Mucosa of stomach (tissue), 1 donor: ENCODE data around the gene PPP2R2D.

ENCODE experiments used
- H3K27me3 ChIP-seq: one replicate; pipeline ENCODE4 v1.7.0; 2013; ENCODE audit warnings: mild to moderate bottlenecking, low read length; ENCODE audit not compliant: control insufficient read depth, insufficient read depth
- H3K36me3 ChIP-seq: one replicate; pipeline ENCODE4 v1.7.0; 2013; ENCODE audit warnings: low read length; ENCODE audit not compliant: control insufficient read depth, insufficient read depth
- H3K4me1 ChIP-seq: one replicate; pipeline ENCODE4 v1.7.0; 2013; ENCODE audit warnings: mild to moderate bottlenecking, low read length; ENCODE audit not compliant: control insufficient read depth, insufficient read depth
- H3K4me3 ChIP-seq: one replicate; pipeline ENCODE4 v1.7.0; 2013; ENCODE audit warnings: low read length
- H3K9ac ChIP-seq: one replicate; pipeline ENCODE4 v1.7.0; 2013; ENCODE audit warnings: mild to moderate bottlenecking, low read length, moderate library complexity
- H3K9me3 ChIP-seq: one replicate; pipeline ENCODE4 v1.7.0; 2013; ENCODE audit warnings: mild to moderate bottlenecking, low read length, moderate library complexity; ENCODE audit not compliant: control insufficient read depth
- donor health status: Pancreatic carcinoma.

The PPP2R2D gene

GRCh38 chr10:131900350-131901152 lies at the start of gene PPP2R2D:
Gene PPP2R2D (plus strand): TSS chr10:131901008. CDS start chr10:131901149, 141 bp downstream.
- peaks cover 15% of the 10 kb centered on the region for H3K4me1 ChIP-seq
- H3K9me3 ChIP-seq, result no peaks in the 10 kb centered on the region
- H3K4me3 ChIP-seq, result peak within 1 kb of the TSS; percentile 47
- peaks cover 13% of the 10 kb centered on the region for H3K27me3 ChIP-seq
- H3K9ac ChIP-seq, result peak within 1 kb of the TSS; percentile 92
- no peaks in the 10 kb centered on the region for H3K36me3 ChIP-seq

DNA sequence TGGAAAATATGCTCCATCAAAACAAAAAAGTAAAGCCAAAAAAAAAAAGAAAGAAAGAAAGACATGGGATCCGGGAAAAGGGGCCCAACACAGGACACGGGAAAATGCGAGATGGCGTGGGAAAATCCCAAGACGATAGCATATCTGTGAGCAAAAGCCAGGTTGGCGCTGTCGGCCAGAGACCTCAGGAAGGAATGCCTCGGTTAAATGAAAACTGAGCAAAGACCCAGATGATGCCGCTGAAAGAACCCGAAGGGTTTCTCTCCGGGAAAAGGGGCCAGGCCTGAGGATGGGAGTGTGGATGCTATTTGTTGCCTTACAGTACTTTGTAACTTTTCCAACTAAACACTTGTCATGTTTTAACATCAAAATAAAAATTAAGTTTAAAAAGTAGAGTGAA lies 49.5 kb upstream of the PPP2R2D start:
- H3K9ac ChIP-seq, result no peak overlapping the region
- H3K27me3 ChIP-seq, result no peaks in the 10 kb centered on the region
- H3K4me3 ChIP-seq, result no peak overlapping the region
- no peaks in the 10 kb centered on the region for H3K4me1 ChIP-seq
- no peaks in the 10 kb centered on the region for H3K36me3 ChIP-seq
- H3K9me3 ChIP-seq, result no peaks in the 10 kb centered on the region

- no peaks in the 10 kb centered on the region for H3K4me1 ChIP-seq
- H3K9ac ChIP-seq, result no peak overlapping the region
- H3K4me3 ChIP-seq, result no peak overlapping the region
- no peaks in the 10 kb centered on the region for H3K9me3 ChIP-seq
- no peaks in the 10 kb centered on the region for H3K36me3 ChIP-seq
- no peaks in the 10 kb centered on the region for H3K27me3 ChIP-seq
Observed at GRCh38 chr10:131852176-131852822, 48.5 kb upstream of the PPP2R2D start.

GRCh38 chr10:131852823-131853609 lies 47.8 kb upstream of the PPP2R2D start:
- no peaks in the 10 kb centered on the region for H3K27me3 ChIP-seq
- no peaks in the 10 kb centered on the region for H3K4me1 ChIP-seq
- no peak overlapping the region for H3K9ac ChIP-seq
- no peaks in the 10 kb centered on the region for H3K36me3 ChIP-seq
- no peak overlapping the region for H3K4me3 ChIP-seq
- no peaks in the 10 kb centered on the region for H3K9me3 ChIP-seq

- no peak overlapping the region for H3K4me3 ChIP-seq
- H3K9ac ChIP-seq, result no peak overlapping the region
- no peaks in the 10 kb centered on the region for H3K4me1 ChIP-seq
- no peaks in the 10 kb centered on the region for H3K9me3 ChIP-seq
- no peaks in the 10 kb centered on the region for H3K36me3 ChIP-seq
- H3K27me3 ChIP-seq, result no peaks in the 10 kb centered on the region
Observed at GRCh38 chr10:131853610-131853964, 47.2 kb upstream of the PPP2R2D start.

DNA sequence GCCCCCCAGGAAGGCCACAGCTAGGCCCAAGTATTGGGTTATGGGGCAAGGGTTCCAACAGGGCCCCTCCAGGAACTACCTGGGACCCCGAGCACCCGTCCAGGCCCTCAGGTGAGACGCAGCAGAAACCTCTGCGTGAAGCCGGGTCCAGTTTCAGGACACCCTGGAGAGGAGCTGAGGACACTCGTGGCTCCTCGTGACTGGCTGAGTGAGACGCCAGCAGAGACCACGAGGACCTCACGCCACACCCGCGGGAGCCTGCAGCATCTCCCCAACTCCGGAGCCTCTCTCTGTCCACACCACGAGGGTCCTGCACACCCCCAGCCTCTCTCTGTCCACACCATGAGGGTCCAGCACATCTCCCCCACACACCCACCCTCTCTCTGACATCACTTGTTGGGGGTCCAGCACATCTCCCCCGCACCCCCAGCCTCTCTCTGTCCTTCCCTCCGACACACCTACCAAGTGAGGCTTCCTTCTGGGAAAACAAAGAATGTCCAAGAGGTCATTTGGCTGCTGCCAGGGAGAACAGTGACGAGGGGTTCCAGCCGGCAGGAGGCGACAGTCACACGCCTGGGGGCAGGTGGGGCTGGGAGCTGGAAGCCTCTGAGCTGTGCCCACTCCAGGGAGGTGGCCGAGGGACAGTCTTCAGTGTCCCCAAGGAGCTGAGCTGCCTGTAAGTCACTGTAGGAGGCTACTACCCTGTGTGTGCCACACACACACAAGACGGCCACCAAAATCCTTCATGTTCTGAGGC lies 46.1 kb upstream of the PPP2R2D start:
- Histone ChIP-seq H3K9ac (no peak overlapping the region), H3K4me1 (no peaks in the 10 kb centered on the region), H3K9me3 (no peaks in the 10 kb centered on the region), H3K27me3 (no peaks in the 10 kb centered on the region), H3K36me3 (no peaks in the 10 kb centered on the region), H3K4me3 (no peak overlapping the region)

DNA sequence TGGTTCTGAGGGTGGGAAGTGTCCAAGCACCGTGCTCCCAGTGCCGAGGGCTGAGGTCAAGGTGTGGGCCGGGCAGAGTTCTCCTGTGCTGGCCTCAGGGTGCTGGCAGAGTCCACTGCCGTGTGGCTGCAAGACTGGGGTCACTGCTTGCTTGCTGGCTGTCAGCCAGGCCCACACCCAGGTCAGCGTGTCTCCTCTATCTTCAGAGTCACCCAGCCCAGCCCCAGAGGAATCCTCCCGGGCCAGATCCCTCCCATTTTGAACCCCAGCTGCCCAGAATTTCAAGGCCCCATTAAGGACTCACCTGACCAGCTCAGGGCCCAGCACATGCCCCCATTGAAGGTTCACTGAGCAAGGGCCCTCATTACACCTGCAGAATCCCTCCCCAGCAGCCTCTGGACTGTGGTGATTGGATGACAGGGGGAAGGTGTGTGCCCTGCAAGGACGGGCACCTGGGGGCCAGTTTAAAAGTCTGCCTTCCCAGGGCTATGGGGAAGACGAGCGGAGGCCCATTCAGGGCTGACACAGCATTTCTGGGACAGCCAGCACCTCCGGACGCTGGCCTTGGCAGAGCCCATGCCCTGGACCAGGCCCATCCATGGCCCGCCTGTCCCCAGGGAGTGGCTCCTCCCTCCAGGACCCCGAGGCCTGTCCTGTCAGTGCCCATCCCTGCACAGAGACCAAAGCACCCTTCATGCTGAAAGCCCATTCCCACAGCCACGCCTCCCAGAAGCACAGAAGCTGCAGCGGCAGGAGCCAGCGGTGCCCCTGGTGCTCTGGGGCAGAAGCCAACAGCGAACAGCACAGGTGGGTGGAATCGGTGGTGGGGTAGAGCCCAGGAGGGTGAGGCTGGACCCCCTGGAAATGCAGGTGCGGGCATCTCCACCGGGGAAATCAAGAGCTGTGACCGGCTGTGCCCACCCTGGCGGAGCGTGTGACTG lies 45.1 kb upstream of the PPP2R2D start:
- peaks cover 1% of the 10 kb centered on the region for H3K27me3 ChIP-seq

DNA sequence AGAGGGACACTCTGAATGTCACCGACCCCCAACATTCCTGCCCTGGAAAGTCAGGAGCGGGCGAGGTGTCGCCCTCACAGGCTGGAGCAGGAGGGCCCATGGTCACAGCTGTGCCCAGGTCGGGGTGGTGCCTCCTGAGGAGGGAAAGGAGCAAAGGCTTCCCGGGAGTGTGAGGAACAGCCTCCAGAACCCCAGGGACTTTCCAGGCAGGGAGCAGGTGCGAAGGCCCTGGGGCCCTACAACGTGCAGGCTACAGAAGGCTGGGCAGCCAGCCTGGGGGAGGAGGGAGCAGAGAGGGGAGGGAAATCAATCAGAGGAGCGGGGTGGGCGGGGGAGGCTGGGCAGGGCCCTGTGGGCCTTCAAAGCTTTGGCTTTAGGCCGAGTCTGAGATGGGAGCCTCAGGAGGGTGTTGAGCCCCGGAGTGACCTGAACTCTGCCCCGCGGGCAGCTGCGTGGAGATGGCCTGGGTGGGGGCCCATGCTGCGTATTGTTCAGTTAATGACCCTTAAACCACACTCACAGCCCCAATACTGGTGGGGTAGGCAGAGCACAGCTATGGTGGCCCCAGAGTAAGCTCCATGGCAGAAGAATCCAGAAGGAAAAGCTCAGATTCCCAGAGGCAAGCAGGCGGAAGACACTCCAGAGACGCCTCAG lies 44.2 kb upstream of the PPP2R2D start:
- Histone ChIP-seq H3K9me3 (no peaks in the 10 kb centered on the region), H3K4me3 (no peak overlapping the region), H3K9ac (no peak overlapping the region), H3K4me1 (no peaks in the 10 kb centered on the region), H3K36me3 (no peaks in the 10 kb centered on the region), H3K27me3 (peaks cover 4% of the 10 kb centered on the region)

More for the DNA sequence above, 45.1 kb upstream of the PPP2R2D start:
- no peaks in the 10 kb centered on the region for H3K36me3 ChIP-seq
- no peaks in the 10 kb centered on the region for H3K9me3 ChIP-seq
- H3K4me1 ChIP-seq, result no peaks in the 10 kb centered on the region
- H3K4me3 ChIP-seq, result no peak overlapping the region
- H3K9ac ChIP-seq, result no peak overlapping the region

- Histone ChIP-seq H3K27me3 (peaks cover 4% of the 10 kb centered on the region), H3K4me3 (no peak overlapping the region), H3K9ac (no peak overlapping the region), H3K9me3 (no peaks in the 10 kb centered on the region), H3K36me3 (no peaks in the 10 kb centered on the region), H3K4me1 (no peaks in the 10 kb centered on the region)
Observed at GRCh38 chr10:131857156-131858117, 43.4 kb upstream of the PPP2R2D start.

DNA sequence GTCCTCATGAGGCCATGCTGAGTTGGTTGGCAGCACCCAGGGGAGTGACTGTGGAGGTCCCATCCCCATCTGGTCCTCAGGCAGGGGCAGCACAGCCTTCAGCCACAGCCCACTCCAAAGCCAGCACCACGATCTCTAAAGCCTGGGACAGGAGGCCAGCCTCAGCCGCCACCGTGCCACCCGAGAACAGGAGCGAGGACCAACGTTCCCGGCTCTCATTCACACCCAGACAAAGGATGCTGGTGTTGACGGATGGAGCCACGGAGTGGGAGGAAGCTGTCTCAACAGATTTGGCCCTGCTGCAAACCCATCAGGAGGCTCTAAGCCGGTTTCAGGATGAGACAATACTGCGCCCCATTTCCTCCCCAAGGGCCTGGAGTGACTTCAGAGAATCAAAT lies 42.7 kb upstream of the PPP2R2D start:
- no peaks in the 10 kb centered on the region for H3K9me3 ChIP-seq
- peaks cover 4% of the 10 kb centered on the region for H3K27me3 ChIP-seq
- H3K4me1 ChIP-seq, result no peaks in the 10 kb centered on the region
- no peak overlapping the region for H3K9ac ChIP-seq
- no peaks in the 10 kb centered on the region for H3K36me3 ChIP-seq
- H3K4me3 ChIP-seq, result no peak overlapping the region
